Fibroblast of lung (primary cell): ENCODE data around the gene PRLR. TPM values are rescaled to one million over a fixed set of nuclear protein-coding genes. Genes with fewer than 3 reads are reported as not detected.

Source experiments
- DNase-seq, 2 donors: peaks; one replicate each; pipeline versions ENCODE4 v3.0.0 to v3.0.0-alpha.2; 2010; ENCODE audit warnings: low read depth in 2 of 2
- H2AFZ ChIP-seq: 2 replicates; pipeline ENCODE4 v1.5.1; 2012; ENCODE audit warnings: low read length, control low read depth, inconsistent platforms
- H3K27ac ChIP-seq: 2 replicates; pipeline ENCODE4 v1.5.1; 2011; ENCODE audit warnings: low read length, control low read depth; ENCODE audit not compliant: insufficient read depth
- H3K27me3 ChIP-seq: 2 replicates; pipeline ENCODE4 v1.5.1; 2011; ENCODE audit warnings: mild to moderate bottlenecking, low read length; ENCODE audit not compliant: control insufficient read depth, insufficient read depth
- H3K36me3 ChIP-seq: 2 replicates; pipeline ENCODE4 v1.5.1; 2011; ENCODE audit warnings: low read length; ENCODE audit not compliant: control insufficient read depth, insufficient read depth
- H3K4me1 ChIP-seq: 2 replicates; pipeline ENCODE4 v1.5.1; 2011; ENCODE audit warnings: low read length; ENCODE audit not compliant: control insufficient read depth, insufficient read depth; ENCODE audit errors: extremely low read depth
- H3K4me2 ChIP-seq: 2 replicates; pipeline ENCODE4 v1.5.1; 2011; ENCODE audit warnings: low read length, control low read depth; ENCODE audit not compliant: insufficient read depth; ENCODE audit errors: extremely low read depth
- H3K4me3 ChIP-seq, 4 experiments: fragments of 200-600 bp in 1 of 4; sonication (generic) in 1 of 4; replicated peaks in 1 of 4; 2 replicates each; pipeline ENCODE4 v1.5.1; 2011 to 2016; ENCODE audit warnings: low read length in 4 of 4, low read depth in 3 of 4, mild to moderate bottlenecking in 3 of 4, control low read depth in 2 of 4, inconsistent platforms in 1 of 4, mixed read lengths in 1 of 4; ENCODE audit not compliant: insufficient read depth in 1 of 4; ENCODE audit errors: control extremely low read depth in 1 of 4
- H3K79me2 ChIP-seq: 2 replicates; pipeline ENCODE4 v1.5.1; 2012; ENCODE audit warnings: mild to moderate bottlenecking, low read length, inconsistent platforms; ENCODE audit not compliant: control insufficient read depth, insufficient read depth
- H3K9ac ChIP-seq: 2 replicates; pipeline ENCODE4 v1.5.1; 2011; ENCODE audit warnings: mild to moderate bottlenecking, low read length, control low read depth; ENCODE audit not compliant: insufficient read depth
- H3K9me3 ChIP-seq: 2 replicates; pipeline ENCODE4 v1.5.1; 2012; ENCODE audit warnings: low read depth, low read length; ENCODE audit not compliant: control insufficient read depth, insufficient read depth
- H4K20me1 ChIP-seq: 2 replicates; pipeline ENCODE4 v1.5.1; 2011; ENCODE audit warnings: low read length; ENCODE audit not compliant: control insufficient read depth, insufficient read depth; ENCODE audit errors: extremely low read depth
- CTCF ChIP-seq, 2 donors: IDR thresholded peaks in 1 of 2; conservative IDR thresholded peaks in 1 of 2; 1 replicate in 1 of 2; 2 replicates in 1 of 2; pipeline ENCODE4 v1.5.1; 2011 to 2012; ENCODE audit warnings: low read length in 2 of 2, control low read depth in 1 of 2, inconsistent platforms in 1 of 2, low read depth in 1 of 2, mild to moderate bottlenecking in 1 of 2
- EZH2 ChIP-seq: IDR thresholded peaks from 2 replicates; pipeline ENCODE4 v1.5.1; 2012; ENCODE audit warnings: low read length, control low read depth, mild to moderate bottlenecking; ENCODE audit errors: missing control alignments
- polyA plus RNA-seq, 2 donors: library from polyadenylated mRNA; depleted of rRNA in 1 of 2; stranded (reverse) in 1 of 2; unstranded in 1 of 2; fragments of >200 nt; gene quantifications; 2 replicates each; pipeline ENCODE4 v1.2.1, GENCODE V29; 2011 to 2012; ENCODE audit warnings: missing spikeins in 1 of 2
- total RNA-seq: library from RNA; depleted of rRNA; stranded (reverse); fragments of >200 nt; gene quantifications from 2 replicates; pipeline ENCODE4 v1.2.1, GENCODE V29; 2014

Gene PRLR
- total and polyA plus RNA-seq, 2 donors (not counting 1 experiment from before 2014, with no cell fraction given): 0.33 to 0.41 TPM

GRCh38 chr5:35205186-35205585 lies 25.1 kb downstream of the PRLR start:
- Histone ChIP-seq H4K20me1 (no peaks in the 10 kb centered on the region), H3K9ac (no peak overlapping the region), H3K27ac (no peak overlapping the region), H3K79me2 (no peaks in the 10 kb centered on the region), H3K4me2 (no peak overlapping the region), H3K4me3 (no peak overlapping the region), H3K4me1 (no peaks in the 10 kb centered on the region), H3K36me3 (no peaks in the 10 kb centered on the region), H3K27me3 (peaks cover 4% of the 10 kb centered on the region), H2AFZ (no peak overlapping the region), H3K9me3 (no peaks in the 10 kb centered on the region)
- no peak for DNase-seq
- TF ChIP-seq CTCF (conservative IDR thresholded peaks at IDR 0.05 in 1 of 2, IDR thresholded peaks at IDR 0.05 in 1 of 2; ENCODE audit: low read depth in 1 of 2, low read length in 2 of 2): no peak
- no peak for TF ChIP-seq EZH2

DNA sequence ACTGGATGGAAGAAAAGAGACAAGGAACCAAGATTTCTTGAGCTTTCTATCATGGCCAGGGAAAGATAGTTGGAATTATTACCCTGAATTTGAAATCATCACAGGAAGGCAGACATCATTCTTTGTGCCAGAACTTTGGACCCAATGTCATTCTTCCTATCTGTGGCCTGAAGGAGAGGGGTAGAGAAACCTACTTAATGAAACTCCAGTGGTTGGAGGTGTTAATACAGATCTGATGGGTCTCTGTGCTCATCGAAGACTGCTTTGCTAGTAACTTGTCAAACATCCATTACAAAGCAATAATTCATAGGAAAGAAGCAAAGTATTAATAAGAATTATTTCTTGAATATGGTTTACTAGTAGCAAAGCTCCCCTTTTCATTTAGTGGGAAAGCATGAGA lies 26.9 kb downstream of the PRLR start:
- Histone ChIP-seq H4K20me1 (no peaks in the 10 kb centered on the region), H3K9ac (no peak overlapping the region), H3K4me1 (peaks cover 3% of the 10 kb centered on the region), H3K4me2 (no peak overlapping the region), H3K27ac (no peak overlapping the region), H3K4me3 (no peak overlapping the region), H3K36me3 (no peaks in the 10 kb centered on the region), H3K79me2 (no peaks in the 10 kb centered on the region), H3K9me3 (no peaks in the 10 kb centered on the region), H3K27me3 (peaks cover 4% of the 10 kb centered on the region), H2AFZ (no peak overlapping the region)
- DNase-seq: no peak
- TF ChIP-seq CTCF (conservative IDR thresholded peaks at IDR 0.05 in 1 of 2, IDR thresholded peaks at IDR 0.05 in 1 of 2; ENCODE audit: low read depth in 1 of 2, low read length in 2 of 2): no peak

GRCh38 chr5:35202319-35203111 lies 27.8 kb downstream of the PRLR start:
- no peak overlapping the region for H3K9ac ChIP-seq
- H3K9me3 ChIP-seq: no peaks in the 10 kb centered on the region
- H3K4me3 ChIP-seq: no peak overlapping the region
- H3K79me2 ChIP-seq: no peaks in the 10 kb centered on the region
- no peak overlapping the region for H3K27ac ChIP-seq
- H3K4me1 ChIP-seq: peaks cover 6% of the 10 kb centered on the region
- H2AFZ ChIP-seq: no peak overlapping the region
- no peaks in the 10 kb centered on the region for H3K36me3 ChIP-seq
- no peaks in the 10 kb centered on the region for H4K20me1 ChIP-seq
- peaks cover 5% of the 10 kb centered on the region for H3K27me3 ChIP-seq
- DNase-seq: peak; percentile 34 to 61
- TF ChIP-seq EZH2 (no peak), CTCF (conservative IDR thresholded peaks at IDR 0.05 in 1 of 2, IDR thresholded peaks at IDR 0.05 in 1 of 2; ENCODE audit: low read depth in 1 of 2, low read length in 2 of 2) (peak; percentile 56 to 69)
- no peak overlapping the region for H3K4me2 ChIP-seq
